Occipital lobe (tissue), 3 donors: ENCODE data around the gene SLC25A17. TPM values are rescaled to one million over a fixed set of nuclear protein-coding genes. Genes with fewer than 3 reads are reported as not detected.
"Not testable (repeated sequence)": the region's sequence is repeated elsewhere in the genome, so short reads cannot be mapped to it uniquely, and the experiment has no call there.

Experiments used
- DNase-seq: peaks from one replicate; lab custom pipeline; 2025; lab: John Stamatoyannopoulos, UW
- small RNA-seq: library from RNA; depleted of rRNA; stranded (forward); fragments of <200 nt; gene quantifications from one replicate; pipeline ENCODE3, GENCODE V24; 2014
- total RNA-seq: library from RNA; depleted of rRNA; stranded (reverse); fragments of >200 nt; gene quantifications from one replicate; pipeline ENCODE4 v1.2.3, GENCODE V29; 2014

Gene SLC25A17
- total RNA-seq, 1 donor from 2014 or later: 32.1 TPM

- DNase-seq: no peak
These were observed 98.4 kb downstream of the SLC25A17 start for GRCh38 chr22:40720538-40721256.

GRCh38 chr22:40720156-40720537 is 99.0 kb downstream of the SLC25A17 start:
- not testable (repeated sequence) for DNase-seq

Small RNAs within 50 kb of the gene (small RNA-seq; reads per million reads assigned to genes)
- gene JTBP1: not detected
- not detected for gene MIR4766

Other genes starting within 250 kb of the SLC25A17 start
- 33.4 TPM for gene MRTFA, start 182.6 kb downstream of the SLC25A17 start, total RNA-seq
- 0.62 TPM for gene MCHR1, start 139.9 kb downstream of the SLC25A17 start, total RNA-seq
- gene ST13, start 37.3 kb upstream of the SLC25A17 start, total RNA-seq: 148 TPM
- 6.4 TPM for gene XPNPEP3, start 37.8 kb upstream of the SLC25A17 start, total RNA-seq
- not detected for gene DNAJB7, start 42.8 kb upstream of the SLC25A17 start, total RNA-seq
- gene RBX1, start 132.0 kb upstream of the SLC25A17 start, total RNA-seq: 83.9 TPM